ENCODE results near the gene SLC22A14.
"Not testable (repeated sequence)": the region's sequence is repeated elsewhere in the genome, so short reads cannot be mapped to it uniquely, and the experiment has no call there.

The SLC22A14 gene, protein sequence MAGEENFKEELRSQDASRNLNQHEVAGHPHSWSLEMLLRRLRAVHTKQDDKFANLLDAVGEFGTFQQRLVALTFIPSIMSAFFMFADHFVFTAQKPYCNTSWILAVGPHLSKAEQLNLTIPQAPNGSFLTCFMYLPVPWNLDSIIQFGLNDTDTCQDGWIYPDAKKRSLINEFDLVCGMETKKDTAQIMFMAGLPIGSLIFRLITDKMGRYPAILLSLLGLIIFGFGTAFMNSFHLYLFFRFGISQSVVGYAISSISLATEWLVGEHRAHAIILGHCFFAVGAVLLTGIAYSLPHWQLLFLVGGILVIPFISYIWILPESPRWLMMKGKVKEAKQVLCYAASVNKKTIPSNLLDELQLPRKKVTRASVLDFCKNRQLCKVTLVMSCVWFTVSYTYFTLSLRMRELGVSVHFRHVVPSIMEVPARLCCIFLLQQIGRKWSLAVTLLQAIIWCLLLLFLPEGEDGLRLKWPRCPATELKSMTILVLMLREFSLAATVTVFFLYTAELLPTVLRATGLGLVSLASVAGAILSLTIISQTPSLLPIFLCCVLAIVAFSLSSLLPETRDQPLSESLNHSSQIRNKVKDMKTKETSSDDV

DNA sequence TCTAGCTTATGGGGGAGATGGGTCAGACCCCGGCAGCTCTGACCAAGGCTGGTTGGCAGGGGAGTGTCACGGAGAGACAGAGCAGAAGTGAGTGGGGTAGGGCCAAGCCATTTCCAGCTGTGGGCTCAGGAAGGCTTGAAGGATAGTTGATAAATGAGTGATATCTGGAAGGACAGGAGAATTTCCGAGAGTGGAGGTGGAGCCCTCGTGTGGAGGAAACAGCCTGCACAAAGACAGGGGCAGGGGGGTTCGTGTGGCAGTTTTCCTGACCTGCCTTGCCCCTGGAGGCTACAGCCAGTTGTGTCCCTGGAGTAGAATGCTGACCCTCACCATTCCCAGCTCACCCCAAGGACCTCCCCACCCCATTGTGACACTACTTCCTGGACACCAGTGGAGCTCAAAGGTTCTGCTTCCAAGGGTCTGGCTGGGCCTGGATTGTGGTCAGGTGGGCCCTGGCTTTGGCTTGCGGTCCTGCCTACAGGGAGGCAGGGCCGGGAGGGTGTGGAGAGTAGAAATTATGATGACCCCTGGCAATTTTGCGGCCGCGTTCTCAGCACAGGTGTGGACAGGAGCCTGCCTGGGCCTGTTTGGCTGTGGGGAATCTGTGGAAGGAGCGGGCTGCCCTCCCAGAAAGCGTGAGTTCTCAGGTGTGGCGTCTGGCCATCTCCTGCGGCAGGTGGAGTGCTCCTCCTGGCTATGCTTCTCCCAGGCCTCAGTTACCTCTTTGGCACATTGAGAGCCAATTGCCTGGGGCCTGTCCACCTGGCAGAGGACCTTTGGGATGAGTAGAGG, at the start of gene SLC22A14:
Gene SLC22A14 (plus strand): TSS at position 400 of the 792 bp plus-strand sequence. CDS start 23,733 bp downstream, outside the sequence.
- no peak for DNase-seq (ENCODE audit: low read depth in 2 of 2)

DNA sequence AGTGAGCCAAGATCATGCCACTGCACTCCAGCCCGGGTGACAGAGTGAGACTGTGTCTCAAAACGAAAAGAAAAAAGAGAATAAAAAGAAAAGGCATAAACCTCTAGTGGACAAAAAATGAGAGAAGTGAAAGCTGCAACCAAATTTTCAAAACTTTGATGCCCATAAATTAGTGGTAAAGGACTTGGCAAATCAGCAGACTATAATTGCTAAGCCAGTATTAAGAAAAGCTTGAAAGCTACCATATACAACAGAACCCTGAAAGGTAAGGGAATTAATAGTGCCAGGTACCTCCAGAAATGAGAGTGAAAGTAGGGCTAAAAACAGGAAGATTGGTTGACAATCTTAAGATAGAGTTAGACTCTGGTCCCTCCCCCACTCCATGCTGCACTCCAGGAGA, 49.4 kb upstream of the SLC22A14 start:
- no peak for DNase-seq (ENCODE audit: low read depth in 2 of 2)

DNA sequence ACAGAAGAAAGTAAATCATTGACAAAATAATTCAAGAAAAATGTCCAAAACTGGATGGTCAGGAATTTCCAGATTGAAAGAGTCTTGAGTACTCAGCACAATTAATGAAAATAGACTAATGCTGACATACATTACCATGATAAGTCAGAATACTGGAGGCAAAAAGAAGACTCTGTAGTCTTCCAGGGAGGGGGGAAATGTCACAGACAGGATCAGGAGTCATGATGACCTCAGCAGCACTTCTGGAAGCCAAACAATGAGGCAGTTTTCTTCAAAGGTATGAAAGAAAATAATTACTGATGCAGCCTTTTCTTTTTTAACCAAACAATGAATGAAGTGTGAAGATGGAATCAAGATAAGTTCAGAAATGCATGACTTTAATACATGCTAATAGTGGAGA, 46.6 kb upstream of the SLC22A14 start:
- no peak for DNase-seq (ENCODE audit: low read depth in 2 of 2)

DNA sequence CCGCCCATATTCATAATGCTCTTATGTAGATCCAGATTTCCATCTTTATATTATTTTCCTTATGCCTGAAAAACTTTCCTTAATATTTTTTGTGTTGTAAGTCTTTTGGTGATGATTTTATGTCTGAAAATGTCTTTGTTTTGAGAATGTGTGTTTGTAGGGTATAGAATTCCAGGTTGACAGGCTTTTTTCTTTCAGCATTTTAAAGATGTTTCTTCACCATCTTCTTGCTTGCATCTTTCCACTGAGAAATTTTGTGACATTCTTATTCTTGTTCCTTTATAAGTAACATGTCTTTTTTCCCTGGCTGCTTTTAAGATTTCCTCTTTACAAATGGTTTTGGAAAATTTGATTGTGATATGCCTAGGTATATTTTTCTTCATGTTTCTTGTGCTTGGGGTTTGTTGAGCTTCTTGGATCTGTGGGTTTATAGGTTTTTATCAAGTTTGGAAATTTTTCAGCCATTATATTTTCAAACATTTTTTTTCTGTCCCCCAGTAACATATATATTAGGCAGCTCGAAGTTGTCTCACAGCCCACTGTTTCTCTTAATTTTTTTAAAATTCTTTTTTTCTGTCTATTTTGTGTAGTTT, 43.6 kb upstream of the SLC22A14 start:
- DNase-seq (ENCODE audit: low read depth in 2 of 2) = no peak

DNA sequence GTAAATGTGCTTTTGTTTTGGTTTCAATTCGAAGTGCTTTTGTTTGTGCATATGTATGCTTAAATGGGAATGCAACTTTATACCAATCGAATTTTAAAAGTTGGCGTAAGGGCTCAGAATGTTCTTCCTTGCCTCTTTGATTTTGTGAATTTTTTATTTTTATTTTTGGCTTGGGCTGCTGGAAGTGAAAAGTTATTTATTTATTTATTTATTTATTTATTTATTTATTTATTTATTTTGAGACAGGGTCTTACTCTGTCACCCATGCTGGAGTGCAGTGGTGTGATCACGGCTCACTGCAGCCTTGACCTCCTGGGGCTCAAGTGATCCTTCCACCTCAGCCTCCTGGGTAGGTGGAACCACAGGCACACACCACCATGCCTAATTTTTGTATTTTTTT, 39.3 kb upstream of the SLC22A14 start:
- not testable (repeated sequence) for DNase-seq (ENCODE audit: low read depth in 2 of 2)

DNA sequence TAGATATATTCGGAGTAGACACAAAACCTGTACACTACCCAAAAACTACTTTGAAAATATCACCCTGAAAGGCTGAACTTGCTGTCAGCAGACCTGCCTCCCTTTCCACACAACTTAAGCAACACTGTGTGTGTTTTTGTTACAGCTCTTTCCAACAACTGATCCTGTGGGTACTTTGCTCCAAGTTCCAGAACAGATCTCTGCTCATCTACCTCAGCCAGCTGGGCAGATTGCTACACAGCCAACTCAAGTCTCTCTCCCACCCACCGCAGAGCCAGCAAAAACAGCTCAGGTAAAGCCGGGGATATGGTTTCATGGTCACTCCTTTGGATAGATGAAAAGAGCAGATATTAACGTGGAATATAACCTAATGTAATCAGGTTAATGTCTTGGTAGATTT, 36.2 kb upstream of the SLC22A14 start:
- DNase-seq (ENCODE audit: low read depth in 2 of 2) = no peak

DNA sequence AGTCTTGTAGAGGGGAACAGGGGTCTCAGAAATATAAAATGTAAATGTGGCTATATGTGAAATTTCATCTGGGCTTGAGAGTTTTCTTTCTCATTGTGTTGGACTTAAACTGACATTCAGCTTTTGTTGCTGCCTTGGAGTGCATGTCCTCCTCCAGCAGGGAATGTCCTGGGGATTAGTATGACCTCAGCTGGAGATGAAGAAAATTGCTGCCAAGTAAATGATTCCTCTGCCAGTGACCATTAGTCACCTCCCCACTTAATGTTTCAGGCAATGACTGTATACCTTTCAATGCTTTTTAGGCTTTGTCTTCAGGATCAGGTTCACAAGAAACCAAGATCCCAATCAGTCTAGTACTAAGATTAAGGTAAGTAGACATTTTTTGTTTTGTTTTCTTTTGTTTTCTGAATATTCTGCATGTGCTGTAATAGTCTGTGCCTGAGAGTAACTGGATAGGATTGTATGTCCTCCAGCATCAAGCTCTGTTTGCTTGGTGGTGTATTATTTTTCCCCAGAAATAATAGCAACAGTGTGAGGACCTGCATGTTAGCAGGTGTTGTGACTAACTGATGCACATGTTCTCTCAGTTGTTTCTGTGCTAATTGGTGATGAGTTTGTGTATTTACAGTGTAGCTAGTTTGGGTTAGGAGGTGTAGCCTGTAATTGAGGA, 34.6 kb upstream of the SLC22A14 start:
- DNase-seq (ENCODE audit: low read depth in 2 of 2) = no peak

DNA sequence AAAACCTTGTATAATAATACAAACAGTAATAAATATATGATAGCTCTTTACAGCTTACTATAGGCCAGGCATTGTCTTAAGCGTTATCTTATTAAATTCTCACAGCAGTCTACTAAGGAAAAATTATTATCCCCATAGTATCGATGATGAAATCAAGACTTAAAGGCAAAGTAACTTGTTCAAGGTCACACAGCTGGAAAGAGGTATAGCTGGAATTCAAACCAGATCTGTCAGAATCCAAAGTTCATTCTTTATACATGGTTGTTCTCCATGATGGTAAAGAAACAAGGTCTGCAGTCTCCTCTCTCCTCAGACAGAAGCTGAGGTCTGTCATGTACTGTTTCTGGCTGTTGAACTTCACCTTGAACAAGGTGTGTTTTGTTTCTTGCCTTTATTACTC, 31.9 kb upstream of the SLC22A14 start:
- no peak for DNase-seq (ENCODE audit: low read depth in 2 of 2)

DNA sequence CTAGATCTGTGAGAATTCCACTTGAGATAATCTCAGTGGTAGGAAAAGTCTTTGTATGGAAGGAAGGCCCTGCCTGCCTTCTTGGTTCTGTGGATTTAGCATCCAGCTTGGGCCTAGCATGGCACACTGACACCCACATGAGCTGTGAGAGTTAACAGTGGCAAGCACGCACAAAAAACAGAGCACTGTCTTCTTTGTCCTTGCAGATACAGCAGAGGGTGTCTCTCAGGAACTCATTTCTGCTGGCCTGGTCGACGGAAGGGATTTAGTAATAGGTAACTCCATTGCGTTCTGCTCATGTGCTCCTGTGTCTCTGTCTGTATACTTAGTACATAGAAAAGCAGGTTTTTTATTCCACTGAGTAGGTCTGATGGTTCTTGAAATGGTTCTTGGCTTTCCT, 30.9 kb upstream of the SLC22A14 start:
- DNase-seq (ENCODE audit: low read depth in 2 of 2) = no peak

DNA sequence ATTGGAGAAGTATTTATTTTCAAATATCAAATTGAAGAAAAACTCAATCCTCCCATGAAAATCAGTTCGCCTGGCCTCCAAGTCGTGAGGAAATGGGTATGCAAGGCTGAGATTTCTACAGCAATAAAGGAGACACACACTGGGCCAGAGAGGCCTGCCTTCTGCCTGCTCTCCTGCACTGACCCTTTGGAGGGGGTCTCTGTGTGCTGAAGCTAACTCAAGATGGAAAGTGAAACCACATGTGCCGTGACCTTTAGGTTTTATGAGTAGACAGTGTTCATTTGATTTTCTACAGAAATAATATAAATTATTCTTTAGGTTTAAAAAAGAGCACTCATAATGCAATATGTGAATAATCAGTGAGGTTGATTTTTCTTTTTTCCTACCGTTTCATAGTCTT, 28.4 kb upstream of the SLC22A14 start:
- no peak for DNase-seq (ENCODE audit: low read depth in 2 of 2)

DNA sequence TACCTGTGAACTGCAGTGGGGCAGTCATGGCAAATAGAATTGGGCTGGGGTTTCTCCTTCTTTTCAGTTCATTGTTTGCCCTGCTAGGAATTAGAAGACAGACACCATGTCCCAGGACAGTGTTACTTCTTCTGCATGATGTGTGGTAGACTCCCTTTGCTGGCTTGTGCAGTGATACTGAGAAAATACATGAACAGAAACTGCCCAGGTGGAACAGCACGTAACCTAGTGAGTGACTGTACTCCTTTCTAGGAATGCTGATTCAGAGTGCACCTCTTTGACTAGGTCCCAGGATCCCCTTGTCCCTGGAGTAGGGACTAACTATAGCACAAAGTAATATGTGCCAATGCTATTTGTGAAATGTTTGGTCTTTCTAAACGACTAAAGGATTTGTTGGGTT, 27.2 kb upstream of the SLC22A14 start:
- no peak for DNase-seq (ENCODE audit: low read depth in 2 of 2)

DNA sequence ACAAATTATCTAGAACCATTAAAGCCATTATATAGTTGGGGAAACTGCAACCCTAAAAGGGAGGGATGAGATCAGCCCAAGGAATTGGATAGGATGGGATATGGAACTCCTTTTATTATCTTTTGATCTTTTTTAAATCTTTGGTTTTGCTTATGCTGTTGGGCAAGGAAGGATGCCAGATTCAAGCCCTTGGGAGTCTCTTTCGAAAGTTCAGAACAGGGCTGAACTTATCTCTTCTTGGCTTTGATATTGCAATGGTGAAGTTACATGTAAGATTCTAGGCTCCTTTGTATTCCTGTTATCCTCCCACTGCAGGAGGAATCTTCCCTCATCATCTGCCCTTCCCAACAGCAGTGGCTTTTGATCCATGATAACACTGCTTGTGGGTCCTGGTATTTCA, 26.5 kb upstream of the SLC22A14 start:
- DNase-seq (ENCODE audit: low read depth in 2 of 2) = no peak

DNA sequence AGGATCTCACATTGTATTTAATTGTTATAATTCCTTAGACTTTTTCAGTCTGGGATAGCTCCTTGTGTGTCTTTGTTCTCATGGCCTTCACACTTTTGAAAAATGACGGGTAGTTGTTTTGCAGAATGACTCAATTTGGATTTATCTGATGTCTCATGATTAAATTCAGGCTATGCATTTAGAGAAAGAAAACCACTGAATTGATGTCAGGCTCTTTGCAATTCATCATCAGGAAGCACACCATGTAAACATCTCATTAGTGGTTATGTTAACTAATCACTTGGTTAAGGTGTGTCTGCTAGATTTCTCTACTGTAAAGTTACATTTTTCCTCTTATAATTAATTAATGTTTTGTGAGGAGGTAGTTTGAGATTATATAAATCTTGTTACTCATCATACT, 24.5 kb upstream of the SLC22A14 start:
- no peak for DNase-seq (ENCODE audit: low read depth in 2 of 2)

DNA sequence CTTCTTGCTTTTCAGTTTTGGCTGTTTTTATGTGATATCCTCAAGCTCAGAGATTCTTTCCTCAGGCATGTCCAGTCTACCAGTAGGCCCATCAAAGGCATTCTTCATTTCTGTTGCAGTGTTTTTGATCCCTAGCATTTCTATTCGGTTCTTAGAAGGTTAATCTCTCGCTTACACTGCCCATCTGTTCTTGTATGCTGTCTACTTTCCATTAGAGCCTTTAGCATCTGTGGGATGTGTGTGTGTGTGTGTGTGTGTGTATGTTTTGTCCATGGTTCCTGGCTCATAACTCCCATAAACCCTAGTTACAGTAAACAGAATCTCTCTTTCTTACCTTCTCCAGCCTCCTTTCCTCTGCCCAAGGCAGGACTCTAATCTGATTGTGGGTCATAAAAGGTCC, 21.6 kb upstream of the SLC22A14 start:
- no peak for DNase-seq (ENCODE audit: low read depth in 2 of 2)

DNA sequence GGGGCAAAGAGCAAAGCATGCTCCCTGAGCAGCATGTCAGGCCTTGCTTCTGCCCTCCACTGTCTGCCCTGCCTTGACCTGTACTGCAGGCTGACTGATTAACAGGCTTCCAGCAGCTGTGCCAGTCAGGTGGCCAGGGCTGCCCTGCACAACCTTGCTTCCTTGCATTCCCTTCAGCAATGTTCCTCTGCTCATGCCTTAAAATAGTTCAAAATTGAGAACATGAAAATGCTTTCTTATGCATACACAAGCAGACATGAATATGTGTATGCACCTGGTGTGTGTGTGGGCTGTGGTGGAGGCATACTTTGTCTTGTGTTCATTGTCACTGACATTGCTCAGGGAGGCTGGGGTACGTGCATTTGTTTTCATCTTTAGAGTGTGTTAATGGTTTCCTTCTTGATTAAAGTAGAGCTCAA, 17.7 kb upstream of the SLC22A14 start:
- no peak for DNase-seq (ENCODE audit: low read depth in 2 of 2)

DNA sequence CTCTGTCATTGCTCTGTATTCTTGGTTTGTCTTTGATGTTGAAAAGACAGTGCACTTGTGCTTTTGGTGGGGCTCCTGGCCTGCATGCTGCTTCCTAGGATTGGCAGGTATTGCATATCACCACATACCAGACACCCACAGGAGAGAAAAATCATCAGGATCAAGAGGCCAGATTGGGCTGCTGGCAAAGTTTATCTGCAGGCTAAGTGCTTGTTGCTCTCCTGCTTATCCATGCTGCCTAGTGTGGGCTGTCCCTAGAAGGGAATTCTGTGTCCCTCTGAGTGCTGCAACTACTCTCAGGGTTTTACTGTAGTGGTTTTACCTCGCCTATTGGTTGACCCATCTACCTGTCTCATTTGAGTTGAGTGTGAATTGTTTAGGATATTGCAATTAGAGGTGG, 17.3 kb upstream of the SLC22A14 start:
- DNase-seq (ENCODE audit: low read depth in 2 of 2) = no peak

DNA sequence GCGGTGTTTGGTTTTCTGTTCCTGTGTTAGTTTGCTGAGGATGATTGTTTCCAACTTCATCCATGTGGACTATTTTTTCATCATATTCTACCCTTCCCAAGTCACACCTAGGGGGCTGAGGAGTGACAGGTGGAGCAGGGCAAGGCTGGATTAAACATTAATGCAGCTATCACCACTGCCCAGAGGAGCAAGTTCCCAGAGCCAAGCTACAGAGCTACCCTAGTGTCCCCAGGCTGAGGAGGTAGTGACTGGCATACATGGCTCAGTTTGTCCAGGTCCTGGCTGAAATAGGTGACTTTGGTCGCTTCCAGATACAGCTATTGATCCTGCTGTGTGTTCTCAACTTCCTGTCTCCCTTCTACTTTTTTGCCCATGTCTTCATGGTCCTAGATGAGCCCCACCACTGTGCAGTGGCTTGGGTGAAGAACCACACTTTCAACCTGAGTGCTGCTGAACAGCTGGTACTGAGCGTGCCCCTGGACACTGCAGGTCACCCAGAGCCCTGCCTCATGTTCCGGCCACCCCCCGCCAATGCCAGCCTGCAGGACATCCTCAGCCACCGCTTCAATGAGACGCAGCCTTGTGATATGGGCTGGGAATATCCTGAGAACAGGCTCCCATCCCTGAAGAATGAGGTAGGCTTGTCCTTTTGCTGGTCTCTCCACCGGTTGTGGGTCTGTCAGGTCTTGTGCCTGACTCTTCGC, 16.3 kb upstream of the SLC22A14 start, which contains the start of gene SLC22A13:
Gene SLC22A13 (plus strand): TSS at position 209 of the 704 bp plus-strand sequence. CDS start 49 bp downstream, at position 258.
- DNase-seq (ENCODE audit: low read depth in 2 of 2) = no peak

DNA sequence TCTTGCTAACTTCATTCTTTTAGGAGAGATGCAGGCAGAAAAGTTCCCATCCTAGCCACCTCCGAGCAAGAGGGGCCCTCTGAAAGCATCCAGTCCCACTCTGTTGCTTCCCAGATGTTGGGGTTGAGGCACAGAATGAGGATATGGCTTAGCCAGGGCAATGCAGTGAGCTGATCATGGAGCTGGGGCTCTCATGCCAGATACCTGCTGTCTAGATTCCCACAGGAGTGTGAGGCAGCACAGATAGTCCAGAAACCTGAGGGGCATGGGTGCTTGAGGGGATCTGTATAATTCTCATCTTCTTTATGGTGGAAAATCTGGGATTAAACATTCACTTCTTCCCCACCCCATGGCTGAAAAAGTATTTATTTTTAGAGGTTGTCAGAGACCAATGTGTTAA, 15.3 kb upstream of the SLC22A14 start:
- no peak for DNase-seq (ENCODE audit: low read depth in 2 of 2)

DNA sequence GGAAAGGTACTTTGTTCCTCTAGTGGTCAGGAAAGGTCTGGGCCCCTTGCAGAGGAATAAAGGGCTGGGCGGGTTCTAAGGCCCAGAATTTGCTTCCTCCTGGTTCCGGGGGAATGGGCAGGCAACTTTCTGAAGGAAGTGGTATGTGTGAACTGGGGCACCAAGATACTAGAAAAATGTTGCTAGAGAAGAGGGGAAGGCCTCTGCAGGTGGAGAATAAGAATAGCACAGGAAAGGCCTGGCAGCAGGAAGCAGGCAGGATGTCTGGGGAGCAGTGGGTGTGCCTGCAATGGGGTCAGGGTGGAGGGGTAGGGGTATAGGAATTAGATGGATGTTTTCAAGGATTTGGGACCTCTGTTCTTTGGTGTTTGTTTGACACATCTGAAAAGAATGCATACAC, 14.4 kb upstream of the SLC22A14 start:
- no peak for DNase-seq (ENCODE audit: low read depth in 2 of 2)

DNA sequence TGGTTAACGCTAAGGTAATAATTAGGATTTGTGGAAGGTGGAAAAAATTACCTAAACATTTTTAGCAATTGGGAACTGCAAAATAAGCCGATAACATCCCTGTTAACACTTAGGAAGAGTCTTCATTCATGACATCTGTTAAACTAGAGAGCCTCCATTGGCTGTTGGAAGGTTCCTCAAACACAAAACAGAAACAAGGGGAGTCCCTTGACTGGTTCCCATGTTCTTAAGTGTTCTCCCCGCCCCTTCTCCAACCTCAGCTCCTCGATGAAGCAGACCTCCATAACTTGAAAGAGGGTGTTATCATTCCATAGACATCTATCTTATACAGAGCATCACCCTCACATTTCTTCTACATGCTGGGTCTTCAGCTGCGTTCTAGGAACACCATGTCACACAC, 14.0 kb upstream of the SLC22A14 start:
- no peak for DNase-seq (ENCODE audit: low read depth in 2 of 2)

DNA sequence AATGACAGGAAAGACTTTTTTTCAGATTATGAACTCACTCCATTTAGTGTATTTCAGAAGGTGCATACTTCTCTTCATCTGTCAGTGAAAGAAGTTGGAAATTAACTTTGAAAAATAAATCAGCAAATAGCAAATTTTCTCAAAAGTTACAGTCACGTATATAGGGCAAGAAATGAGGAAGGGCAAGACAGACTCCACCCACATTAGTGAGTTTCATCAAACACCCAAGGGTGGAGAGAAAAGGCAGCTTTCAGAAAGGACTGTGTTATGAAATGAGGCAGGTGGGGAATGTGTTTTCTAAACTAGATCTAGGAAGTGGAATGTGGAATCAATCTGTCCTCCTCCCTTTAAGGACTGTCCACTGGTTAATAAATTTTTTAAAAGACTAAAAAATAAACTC, 13.6 kb upstream of the SLC22A14 start:
- DNase-seq (ENCODE audit: low read depth in 2 of 2) = no peak
